NCI-H2029 treated with DMSO at 0.1 percent for 48 hours (cell line): ENCODE data around the gene RCSD1.

Experiments used
- DNase-seq: peaks from one replicate; lab custom pipeline; 2025; lab: John Stamatoyannopoulos, UW

The RCSD1 gene

DNA sequence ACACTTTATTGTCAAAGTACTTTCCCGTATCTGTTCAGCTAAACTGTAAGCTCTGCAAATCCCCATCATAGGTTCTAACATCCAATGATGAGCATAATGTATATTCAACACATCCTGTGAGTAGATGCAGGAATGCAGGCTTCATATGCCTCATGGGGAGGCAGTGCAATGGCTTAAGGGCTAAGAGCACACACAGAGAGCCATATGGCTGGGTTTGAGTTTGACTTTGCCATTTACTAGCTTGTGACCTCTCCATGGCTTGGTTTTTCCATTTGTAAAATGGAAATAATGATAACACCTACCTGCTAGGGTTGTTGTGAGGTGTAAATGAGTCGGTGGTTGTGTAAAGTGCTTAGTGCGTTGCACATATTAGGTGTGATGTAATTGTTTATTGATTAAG, 13.4 kb downstream of the RCSD1 start:
- no peak for DNase-seq

- no peak for DNase-seq
These were observed 14.5 kb downstream of the RCSD1 start for GRCh38 chr1:167644551-167644950.

DNA sequence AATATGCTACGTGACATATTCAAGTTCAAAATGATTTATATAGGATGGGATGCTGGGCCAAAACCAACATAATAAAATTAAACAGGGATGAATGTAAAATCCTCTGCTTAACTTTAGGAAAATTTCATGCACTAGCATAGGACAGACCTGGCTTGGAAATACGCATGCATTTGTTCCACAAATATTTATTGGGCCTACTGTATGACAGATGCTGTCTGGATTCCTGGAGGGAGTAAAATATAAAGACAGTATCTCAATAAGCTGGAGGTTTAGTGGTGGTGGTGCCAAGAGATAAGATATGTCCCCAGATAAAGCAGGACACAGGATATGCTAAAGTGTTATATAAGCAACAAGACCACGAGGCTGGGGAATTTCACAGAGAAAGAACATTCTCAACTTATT, 15.1 kb downstream of the RCSD1 start:
- DNase-seq, result no peak

DNA sequence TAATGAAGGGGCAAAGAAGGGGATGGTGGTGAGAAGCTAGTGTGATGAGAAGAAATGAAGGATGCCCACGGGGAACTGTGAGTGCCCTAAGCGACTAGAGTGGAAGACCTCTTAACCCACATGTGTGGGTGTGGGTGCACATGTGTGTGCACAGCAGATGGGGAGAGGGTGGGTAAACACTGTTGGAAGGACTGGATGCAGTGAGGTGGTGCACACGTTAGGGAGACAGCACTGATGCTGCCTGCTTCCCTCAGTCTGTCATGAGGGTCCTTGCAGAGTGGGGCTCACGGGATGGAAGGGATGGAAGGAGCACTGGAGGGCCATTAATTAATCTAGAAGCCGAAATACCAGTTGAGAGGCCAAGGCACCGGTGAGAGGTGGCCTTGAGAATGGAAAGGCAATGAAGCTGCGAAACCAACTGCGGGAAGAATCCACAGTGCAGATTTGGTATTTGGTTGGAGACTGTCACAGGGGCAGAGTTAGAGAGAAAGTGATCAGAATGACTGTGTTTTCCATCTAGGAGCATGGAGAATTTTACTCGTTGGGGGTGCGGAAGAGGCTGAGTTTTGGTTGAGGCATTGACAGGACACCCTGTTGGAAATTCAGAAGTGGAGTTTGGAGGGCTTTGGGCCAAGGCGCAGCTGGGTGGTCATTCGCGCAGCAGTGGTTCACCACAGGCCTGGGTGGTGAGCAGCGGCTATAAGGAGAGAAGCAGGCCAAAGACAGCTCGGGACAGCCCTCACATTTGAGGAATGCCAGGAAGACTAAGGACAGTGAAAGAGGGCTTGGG, 15.8 kb downstream of the RCSD1 start:
- DNase-seq, result no peak

GRCh38 chr1:167648252-167648849, 18.3 kb downstream of the RCSD1 start:
- DNase-seq, result no peak

DNA sequence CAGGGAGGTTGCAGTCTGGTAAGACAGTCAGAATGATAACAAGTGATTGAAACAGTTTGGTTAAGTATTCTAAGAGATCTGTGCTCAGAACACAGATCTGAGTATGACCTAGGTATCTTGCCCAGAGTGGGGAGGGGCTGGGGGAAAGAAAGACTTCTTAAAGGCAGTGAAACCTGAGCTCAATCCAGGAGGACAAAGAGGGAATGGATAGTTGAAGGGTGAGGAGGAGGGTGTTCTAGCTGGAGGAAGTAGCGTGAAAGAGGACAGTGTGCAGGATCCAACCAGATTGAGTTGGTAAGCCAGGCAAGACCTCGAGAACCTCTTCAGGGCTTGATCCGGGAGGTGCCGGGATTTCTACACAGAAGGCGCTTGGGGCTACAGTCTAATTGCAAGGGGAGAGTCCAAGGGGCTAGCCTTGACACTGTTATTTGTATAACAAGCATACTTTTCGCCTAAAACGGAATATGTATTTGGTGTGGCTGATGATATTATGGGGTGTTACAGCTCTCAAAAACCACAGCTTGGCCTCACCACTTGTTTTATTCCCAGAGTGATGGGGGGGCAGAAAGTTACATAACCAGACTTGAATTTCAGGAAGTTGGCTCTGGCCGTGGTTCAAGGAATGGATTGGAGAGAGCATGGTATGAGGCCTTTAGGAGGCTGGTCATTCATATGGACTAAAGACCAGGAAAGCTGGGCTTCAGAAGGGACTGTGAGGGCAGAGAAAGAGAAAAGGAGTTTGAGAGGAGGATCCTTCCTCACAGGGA, 19.1 kb downstream of the RCSD1 start:
- DNase-seq, result no peak

DNA sequence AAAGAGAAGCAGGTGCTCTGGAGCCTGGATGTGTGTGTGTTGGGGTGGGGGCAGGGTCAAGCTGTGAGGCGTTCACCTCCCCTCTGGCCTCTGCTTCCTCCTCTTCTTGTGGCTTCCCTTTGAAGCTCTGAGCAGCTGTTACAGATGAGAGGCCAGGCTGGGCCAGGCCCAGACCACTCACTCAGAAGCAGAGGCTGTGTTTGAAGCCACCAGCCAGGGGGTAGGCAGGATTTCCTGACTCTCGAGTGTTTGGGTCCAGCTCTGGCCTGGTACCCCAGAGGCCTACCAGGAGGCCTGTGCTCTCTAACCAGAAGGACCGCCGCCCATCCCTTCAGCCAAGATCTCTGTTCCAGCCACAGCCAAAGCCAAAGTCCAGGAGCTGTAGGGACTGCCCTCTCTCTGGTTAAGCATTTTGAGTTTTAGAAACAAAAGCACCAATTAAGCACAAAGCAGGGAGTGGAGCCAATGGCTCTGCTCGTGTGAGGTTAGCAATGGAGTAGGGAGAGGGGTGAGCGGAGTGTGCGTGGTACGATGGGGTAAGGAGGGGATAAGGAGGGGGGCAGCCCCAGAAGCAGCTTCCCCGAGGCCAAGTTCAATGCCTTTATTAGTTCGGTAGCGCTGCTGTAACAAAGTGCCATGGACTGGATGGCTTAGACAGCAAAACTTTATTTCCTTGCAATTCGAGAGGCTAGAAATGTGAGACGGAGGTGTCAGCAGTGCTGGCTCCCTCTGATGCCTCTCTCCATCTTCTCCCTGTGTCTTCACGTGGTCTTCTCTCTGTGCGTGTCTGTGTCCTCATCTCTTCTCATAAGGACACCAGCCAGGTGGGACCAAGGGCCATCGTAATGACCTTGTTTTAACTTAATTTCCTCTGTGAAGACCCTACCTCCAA, 20.5 kb downstream of the RCSD1 start:
- DNase-seq, result no peak

DNA sequence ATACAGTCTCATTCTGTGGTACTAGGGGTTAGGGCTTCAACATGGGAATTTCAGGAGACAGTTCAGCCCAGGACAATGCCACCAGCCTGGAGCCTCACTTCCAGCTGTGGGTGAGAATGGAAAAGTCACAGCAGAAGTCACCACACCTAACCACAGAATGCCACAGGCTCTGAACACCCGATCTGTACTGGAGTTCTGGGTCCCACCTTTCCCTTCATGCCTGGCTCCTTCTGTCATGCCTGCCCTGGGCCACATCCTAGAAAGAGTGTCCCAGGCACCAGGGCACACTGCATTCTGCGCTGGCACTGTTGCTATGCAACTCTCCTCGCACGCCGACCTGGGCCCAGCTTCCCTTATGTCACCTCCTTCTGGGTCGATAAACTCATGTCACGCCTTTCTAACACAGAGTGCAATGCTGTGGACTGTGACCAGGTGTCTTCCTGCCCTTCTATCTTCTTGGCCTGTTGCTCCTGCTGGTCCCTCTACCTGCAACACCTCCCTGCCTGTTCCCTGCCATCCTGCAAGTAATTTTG, 21.2 kb downstream of the RCSD1 start:
- no peak for DNase-seq

- DNase-seq, result no peak
These were observed 25.0 kb downstream of the RCSD1 start for GRCh38 chr1:167654975-167655575.

DNA sequence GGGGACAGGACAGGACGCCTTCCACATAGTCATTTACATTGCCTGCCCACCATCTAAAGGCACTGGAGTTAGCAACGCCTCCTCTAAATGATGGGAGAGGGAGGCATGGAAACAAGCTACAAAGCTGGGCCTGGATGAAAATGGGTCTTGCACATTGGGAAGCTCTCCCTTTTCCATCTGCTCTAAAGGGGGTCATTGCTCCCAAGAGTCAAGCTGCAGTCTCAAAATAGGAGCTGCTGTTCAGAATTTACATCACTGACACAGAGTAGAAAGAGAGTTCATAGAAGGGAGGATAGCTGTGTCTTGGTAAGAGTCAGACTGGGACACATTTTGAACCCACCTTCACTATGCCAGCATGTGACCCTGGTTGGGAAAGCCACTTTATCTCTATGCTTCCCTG, 26.6 kb downstream of the RCSD1 start:
- no peak for DNase-seq

DNA sequence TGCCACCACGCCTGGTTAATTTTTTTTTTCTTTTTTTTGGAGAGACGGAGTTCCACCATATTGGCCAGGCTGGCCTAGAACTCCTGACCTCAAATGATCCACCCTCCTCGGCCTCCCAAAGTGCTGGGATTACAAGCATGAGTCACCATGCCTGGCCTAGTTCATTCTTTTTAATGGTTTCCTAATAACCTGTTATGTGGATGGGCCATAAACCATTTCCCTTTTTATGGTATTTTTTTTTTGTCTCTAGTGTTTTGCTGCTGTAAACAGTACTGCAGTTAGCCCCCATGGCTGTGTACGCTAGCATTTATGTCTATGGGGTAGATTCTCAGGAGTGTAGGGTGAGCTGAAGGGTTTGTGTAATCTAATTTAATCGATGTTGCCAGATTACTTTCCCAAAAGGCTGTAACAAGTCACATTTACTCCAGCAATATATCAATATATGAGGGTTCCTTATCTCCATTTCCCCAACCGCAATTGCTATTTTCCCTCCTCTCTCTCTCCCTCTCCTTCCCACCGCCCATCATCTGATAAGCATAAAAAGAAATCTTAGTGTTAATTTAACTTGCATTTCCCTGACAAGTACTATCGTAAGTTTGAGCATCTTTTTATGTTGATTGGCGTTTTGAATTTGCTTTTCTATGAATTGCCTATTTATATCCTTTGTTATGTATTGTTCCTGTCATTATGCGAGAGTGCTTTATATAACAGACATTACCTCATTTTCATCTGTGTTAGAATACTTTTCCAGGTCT, 28.7 kb downstream of the RCSD1 start:
- DNase-seq, result no peak

- DNase-seq, result no peak
These were observed 29.4 kb downstream of the RCSD1 start for GRCh38 chr1:167659450-167659849.

DNA sequence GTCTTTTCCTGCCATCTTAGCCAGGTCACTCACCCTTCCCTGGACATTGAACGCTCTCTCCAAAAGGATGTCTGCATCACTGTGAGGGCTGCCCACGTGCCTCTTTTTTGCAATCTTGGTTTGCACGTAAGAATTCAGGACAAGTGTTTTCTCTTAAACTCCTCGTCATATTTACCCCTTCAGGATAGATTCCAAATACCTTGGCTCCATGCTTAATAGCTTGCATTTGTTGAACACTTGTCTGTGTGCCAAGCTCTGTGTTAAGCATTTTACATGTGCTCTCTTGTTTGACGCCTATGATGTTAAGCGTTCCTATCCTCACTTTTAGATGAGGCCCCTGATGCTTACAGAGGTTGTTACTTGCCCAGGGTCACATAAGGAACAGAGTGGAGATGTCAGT, 29.8 kb downstream of the RCSD1 start:
- DNase-seq, result no peak

DNA sequence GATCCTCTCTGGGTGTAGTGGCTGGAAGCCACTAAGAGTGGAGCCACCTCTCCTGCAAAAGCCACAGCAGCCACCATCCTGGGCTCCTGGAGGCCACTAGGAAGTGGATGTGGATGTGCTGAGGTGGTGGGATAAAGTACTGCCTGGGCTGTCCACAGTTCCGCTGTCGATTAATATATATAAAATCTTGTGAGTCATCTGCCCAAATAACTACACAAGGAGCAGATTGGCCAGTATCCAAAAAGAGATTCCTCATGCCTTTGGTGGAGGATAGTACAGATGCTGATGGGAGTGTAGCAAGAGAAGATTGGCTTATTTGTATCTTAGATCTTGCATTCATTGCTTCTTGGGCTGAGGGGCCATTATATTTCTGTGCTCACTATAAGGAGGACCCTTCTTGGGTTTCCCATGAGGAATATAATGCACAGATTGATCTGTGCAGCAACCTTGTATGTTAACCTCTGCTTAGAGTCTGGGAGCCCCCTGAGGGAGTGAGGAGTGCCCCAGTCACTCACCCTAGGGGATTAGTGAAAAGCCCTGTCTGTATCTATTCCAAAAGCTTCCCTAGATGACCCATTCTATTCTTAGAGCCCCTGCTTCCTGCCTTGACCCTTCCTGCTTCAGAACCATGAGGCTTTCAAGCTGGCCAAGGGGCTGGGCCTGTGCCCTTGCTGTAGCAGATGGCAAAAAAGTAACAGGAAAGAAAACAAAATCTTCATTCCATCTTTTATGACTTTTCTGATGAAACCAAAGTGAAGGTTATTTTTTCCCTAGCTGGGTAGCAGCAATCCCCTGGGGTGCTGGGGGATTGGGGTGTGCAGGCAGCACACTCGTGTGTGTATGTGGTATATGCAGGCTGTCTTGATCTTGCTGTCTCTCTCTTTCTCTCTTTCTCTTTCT, 31.7 kb downstream of the RCSD1 start:
- no peak for DNase-seq

GRCh38 chr1:167663002-167663772, 33.2 kb downstream of the RCSD1 start:
- no peak for DNase-seq

- DNase-seq, result no peak
These were observed 35.4 kb downstream of the RCSD1 start for GRCh38 chr1:167665469-167665868.

GRCh38 chr1:167666416-167666815, 36.4 kb downstream of the RCSD1 start:
- DNase-seq, result no peak

- DNase-seq, result no peak
These were observed 37.5 kb downstream of the RCSD1 start for GRCh38 chr1:167667536-167667935.

GRCh38 chr1:167668108-167668507, 38.1 kb downstream of the RCSD1 start:
- DNase-seq, result no peak
